DOHH2 (cell line): Measurements from ENCODE around the gene P4HB.

Experiments used
- H3F3A ChIP-seq: fragments of 200-600 bp; sonication (generic), shearing (Covaris generic); 2 replicates; pipeline ENCODE4 v1.6.0; 2016; ENCODE audit warnings: antibody characterized with exemption, mild to moderate bottlenecking; ENCODE audit not compliant: control insufficient read depth, insufficient read depth
- H3K27ac ChIP-seq: fragments of 200-600 bp; sonication (generic); 2 replicates; pipeline ENCODE4 v1.5.1; 2014; ENCODE audit warnings: low read depth, mild to moderate bottlenecking, low read length, moderate library complexity
- H3K27me3 ChIP-seq: fragments of 200-600 bp; sonication (generic); 2 replicates; pipeline ENCODE4 v1.6.1; 2014; ENCODE audit warnings: mild to moderate bottlenecking, low read length, mixed read lengths; ENCODE audit not compliant: control insufficient read depth
- H3K36me3 ChIP-seq: fragments of 200-600 bp; sonication (generic); 2 replicates; pipeline ENCODE4 v1.6.1; 2014; ENCODE audit warnings: mild to moderate bottlenecking, low read length, moderate library complexity, mixed read lengths; ENCODE audit not compliant: control insufficient read depth
- H3K4me1 ChIP-seq: fragments of 200-600 bp; sonication (generic); 2 replicates; pipeline ENCODE4 v1.6.1; 2014; ENCODE audit warnings: mild to moderate bottlenecking, low read length, mixed read lengths; ENCODE audit not compliant: control insufficient read depth
- H3K4me2 ChIP-seq: fragments of 200-600 bp; sonication (generic); 2 replicates; pipeline ENCODE4 v1.6.0; 2014; ENCODE audit warnings: mild to moderate bottlenecking, low read length, moderate library complexity
- H3K4me3 ChIP-seq: fragments of 200-600 bp; sonication (generic); 2 replicates; pipeline ENCODE4 v1.5.1; 2014; ENCODE audit warnings: mild to moderate bottlenecking, low read length, mixed read lengths
- H3K79me2 ChIP-seq: fragments of 200-600 bp; sonication (generic); 2 replicates; pipeline ENCODE4 v1.6.1; 2014; ENCODE audit warnings: mild to moderate bottlenecking, low read length, mixed read lengths; ENCODE audit not compliant: control insufficient read depth
- H3K9me2 ChIP-seq: fragments of 200-600 bp; sonication (generic); replicated peaks from 2 replicates; pipeline ENCODE4 v1.6.1; 2014; ENCODE audit warnings: mild to moderate bottlenecking, low read length, mixed read lengths; ENCODE audit not compliant: control insufficient read depth
- H3K9me3 ChIP-seq: fragments of 200-600 bp; sonication (generic); 2 replicates; pipeline ENCODE4 v1.6.1; 2014; ENCODE audit warnings: antibody characterized with exemption, low read length, mixed read lengths; ENCODE audit not compliant: control insufficient read depth, insufficient read depth
- H4K20me1 ChIP-seq: fragments of 200-600 bp; sonication (generic); 2 replicates; pipeline ENCODE4 v1.6.0; 2014; ENCODE audit warnings: low read depth, mild to moderate bottlenecking, antibody characterized with exemption, low read length, moderate library complexity; ENCODE audit not compliant: control insufficient read depth, insufficient read depth
- EZH2phosphoT487 ChIP-seq: fragments of 200-600 bp; sonication (generic); IDR thresholded peaks from 2 replicates; pipeline ENCODE4 v1.6.1; 2017; ENCODE audit warnings: borderline replicate concordance, mild to moderate bottlenecking, antibody characterized with exemption, low read length, moderate library complexity, mixed read lengths
- TF ChIP-seq, protein P1 (sequence below): fragments of 200-600 bp; sonication (generic); IDR thresholded peaks from one replicate; pipeline ENCODE4 v1.5.1; 2014; ENCODE audit warnings: antibody characterized with exemption, mild to moderate bottlenecking, low read depth, low read length; ENCODE audit not compliant: poor library complexity, severe bottlenecking

The P4HB gene

DNA sequence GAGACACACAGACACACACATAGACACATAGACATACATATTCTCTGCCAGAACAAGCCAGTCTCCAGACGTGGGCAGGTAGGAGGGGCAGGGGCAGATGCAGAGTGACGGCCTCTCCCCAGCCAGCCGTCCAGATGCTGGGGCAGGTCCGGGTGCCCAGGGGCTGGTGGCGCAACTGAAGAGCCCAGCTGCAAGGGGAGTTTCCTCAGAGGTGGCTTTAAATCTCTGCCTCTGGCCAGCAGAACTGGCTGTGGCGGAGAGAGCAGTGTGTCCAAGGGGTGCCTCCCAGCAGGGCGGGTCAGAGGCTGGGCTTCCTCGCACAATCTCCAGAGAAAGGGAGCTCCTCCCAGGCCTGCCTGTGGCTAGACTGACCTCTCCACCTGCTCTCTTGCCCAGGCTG is 65.8 kb downstream of the P4HB start:
- TF ChIP-seq, protein P1, sequence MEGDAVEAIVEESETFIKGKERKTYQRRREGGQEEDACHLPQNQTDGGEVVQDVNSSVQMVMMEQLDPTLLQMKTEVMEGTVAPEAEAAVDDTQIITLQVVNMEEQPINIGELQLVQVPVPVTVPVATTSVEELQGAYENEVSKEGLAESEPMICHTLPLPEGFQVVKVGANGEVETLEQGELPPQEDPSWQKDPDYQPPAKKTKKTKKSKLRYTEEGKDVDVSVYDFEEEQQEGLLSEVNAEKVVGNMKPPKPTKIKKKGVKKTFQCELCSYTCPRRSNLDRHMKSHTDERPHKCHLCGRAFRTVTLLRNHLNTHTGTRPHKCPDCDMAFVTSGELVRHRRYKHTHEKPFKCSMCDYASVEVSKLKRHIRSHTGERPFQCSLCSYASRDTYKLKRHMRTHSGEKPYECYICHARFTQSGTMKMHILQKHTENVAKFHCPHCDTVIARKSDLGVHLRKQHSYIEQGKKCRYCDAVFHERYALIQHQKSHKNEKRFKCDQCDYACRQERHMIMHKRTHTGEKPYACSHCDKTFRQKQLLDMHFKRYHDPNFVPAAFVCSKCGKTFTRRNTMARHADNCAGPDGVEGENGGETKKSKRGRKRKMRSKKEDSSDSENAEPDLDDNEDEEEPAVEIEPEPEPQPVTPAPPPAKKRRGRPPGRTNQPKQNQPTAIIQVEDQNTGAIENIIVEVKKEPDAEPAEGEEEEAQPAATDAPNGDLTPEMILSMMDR: no peak
- TF ChIP-seq EZH2phosphoT487: no peak
- H3K9me3 ChIP-seq: peaks cover 6% of the 10 kb centered on the region; the same call in 1 of the 2 replicates
- no peaks in the 10 kb centered on the region for H4K20me1 ChIP-seq
- no peak overlapping the region for H3K4me2 ChIP-seq
- H3K4me1 ChIP-seq: no peaks in the 10 kb centered on the region
- no peaks in the 10 kb centered on the region for H3F3A ChIP-seq
- no peak overlapping the region for H3K27ac ChIP-seq
- no peaks in the 10 kb centered on the region for H3K79me2 ChIP-seq
- no peaks in the 10 kb centered on the region for H3K9me2 ChIP-seq
- H3K27me3 ChIP-seq: no peaks in the 10 kb centered on the region
- no peaks in the 10 kb centered on the region for H3K36me3 ChIP-seq
- no peak overlapping the region for H3K4me3 ChIP-seq

DNA sequence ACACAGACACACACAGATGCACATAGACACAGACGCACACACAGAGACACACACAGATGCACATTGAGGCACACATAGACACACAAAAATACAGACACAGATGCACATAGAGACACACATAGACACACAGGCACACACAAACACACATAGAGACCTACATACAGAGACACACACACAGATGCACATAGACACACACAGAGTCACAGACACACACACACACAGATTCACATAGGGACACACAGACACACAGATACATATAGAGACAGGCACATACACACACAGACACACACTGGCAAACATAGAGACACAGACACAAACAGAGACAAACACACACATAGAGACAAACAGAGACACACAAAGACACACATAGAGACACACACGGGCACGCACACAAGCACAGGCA is 66.3 kb downstream of the P4HB start:
- no peak for TF ChIP-seq EZH2phosphoT487
- TF ChIP-seq, protein P1: no peak
- no peak overlapping the region for H3K4me2 ChIP-seq

More for the DNA sequence above, 66.3 kb downstream of the P4HB start:
- Histone ChIP-seq H3K27ac (no peak overlapping the region), H3K4me1 (no peaks in the 10 kb centered on the region), H3F3A (no peaks in the 10 kb centered on the region), H3K27me3 (no peaks in the 10 kb centered on the region), H4K20me1 (no peaks in the 10 kb centered on the region), H3K79me2 (no peaks in the 10 kb centered on the region), H3K9me3 (peaks cover 6% of the 10 kb centered on the region; the same call in 1 of the 2 replicates), H3K4me3 (no peak overlapping the region), H3K36me3 (no peaks in the 10 kb centered on the region), H3K9me2 (no peaks in the 10 kb centered on the region)
